Keratinocyte (primary cell): ENCODE data around the gene POLR3F. TPM values are rescaled to one million over a fixed set of nuclear protein-coding genes. Genes with fewer than 3 reads are reported as not detected.

ENCODE experiments used
- DNase-seq: peaks from one replicate; pipeline ENCODE4 v3.0.0-alpha.2; 2011; ENCODE audit warnings: low read depth, missing footprints, low spot score
- FAIRE-seq: peaks from 2 replicates; lab custom pipeline; 2011; peaks lifted over from hg19 to GRCh38; lab: Jason Lieb, UNC
- H2AFZ ChIP-seq: 2 replicates; pipeline ENCODE4 v1.6.0; 2012; ENCODE audit warnings: low read length, control low read depth, inconsistent platforms; ENCODE audit not compliant: control insufficient read depth
- H3K27ac ChIP-seq: 2 replicates; pipeline ENCODE4 v1.5.1; 2011; ENCODE audit warnings: low read length; ENCODE audit not compliant: control insufficient read depth, insufficient read depth
- H3K27me3 ChIP-seq: 3 replicates; pipeline ENCODE4 v1.6.0; 2011; ENCODE audit warnings: low read length; ENCODE audit not compliant: control insufficient read depth, insufficient read depth; ENCODE audit errors: extremely low read depth
- H3K36me3 ChIP-seq, 2 experiments: 2 replicates in 1 of 2; 3 replicates in 1 of 2; pipeline ENCODE4 v1.5.1; 2011; ENCODE audit warnings: low read length in 2 of 2, mild to moderate bottlenecking in 1 of 2; ENCODE audit not compliant: control insufficient read depth in 2 of 2, insufficient read depth in 2 of 2; ENCODE audit errors: extremely low read depth in 1 of 2
- H3K4me1 ChIP-seq: 3 replicates; pipeline ENCODE4 v1.5.1; 2011; ENCODE audit warnings: low read length; ENCODE audit not compliant: control insufficient read depth, insufficient read depth; ENCODE audit errors: extremely low read depth
- H3K4me2 ChIP-seq: 3 replicates; pipeline ENCODE4 v1.6.0; 2011; ENCODE audit warnings: low read depth, low read length; ENCODE audit not compliant: control insufficient read depth, insufficient read depth; ENCODE audit errors: extremely low read depth
- H3K4me3 ChIP-seq, 3 experiments: fragments of 200-600 bp in 1 of 3; sonication (generic) in 1 of 3; 2 replicates in 2 of 3; 3 replicates in 1 of 3; pipeline ENCODE4 v1.5.1; 2011 to 2016; ENCODE audit warnings: low read length in 3 of 3, mild to moderate bottlenecking in 3 of 3, control low read depth in 2 of 3, inconsistent platforms in 1 of 3, low read depth in 1 of 3, mixed read lengths in 1 of 3, mixed run types in 1 of 3, moderate library complexity in 1 of 3; ENCODE audit not compliant: control insufficient read depth in 2 of 3, insufficient read depth in 2 of 3; ENCODE audit errors: extremely low read depth in 1 of 3
- H3K79me2 ChIP-seq: 2 replicates; pipeline ENCODE4 v1.6.0; 2012; ENCODE audit warnings: low read length; ENCODE audit not compliant: control insufficient read depth, insufficient read depth
- H3K9ac ChIP-seq: 3 replicates; pipeline ENCODE4 v1.6.0; 2011; ENCODE audit warnings: low read length; ENCODE audit not compliant: control insufficient read depth, insufficient read depth; ENCODE audit errors: extremely low read depth
- H3K9me1 ChIP-seq: 3 replicates; pipeline ENCODE4 v1.6.0; 2011; ENCODE audit warnings: low read length; ENCODE audit not compliant: control insufficient read depth, insufficient read depth; ENCODE audit errors: extremely low read depth
- H3K9me3 ChIP-seq: 2 replicates; pipeline ENCODE4 v1.5.1; 2012; ENCODE audit warnings: low read depth, low read length; ENCODE audit not compliant: control insufficient read depth
- H4K20me1 ChIP-seq: 3 replicates; pipeline ENCODE4 v1.6.0; 2011; ENCODE audit warnings: low read length; ENCODE audit not compliant: control insufficient read depth, insufficient read depth; ENCODE audit errors: extremely low read depth
- EZH2 ChIP-seq: IDR thresholded peaks from one replicate; pipeline ENCODE4 v1.6.1; 2012; ENCODE audit warnings: inconsistent platforms, mild to moderate bottlenecking, low read length, moderate library complexity
- dilution Hi-C: fragments of 300-500 bp; cut with MboI; formaldehyde crosslinking; loops from one replicate; pipeline ENCODE4 v1.7.0; 2020; ENCODE audit warnings: low sequenced_read_pairs; ENCODE audit not compliant: extremely low pct_ligation_motif_present
- polyA plus RNA-seq, 5 experiments: library from polyadenylated mRNA; depleted of rRNA in 3 of 5; stranded (reverse) in 3 of 5; stranded (forward) in 1 of 5; unstranded in 1 of 5; fragments of >200 nt; gene quantifications; 1 replicate in 1 of 5; 2 replicates in 3 of 5; 3 replicates in 1 of 5; pipeline versions ENCODE4 v1.2.1 to v1.2.3, GENCODE V29; 2011 to 2012; ENCODE audit warnings: missing spikeins in 2 of 5, low read depth in 1 of 5, low replicate concordance in 1 of 5
- TF ChIP-seq, protein P1 (sequence below), 3 experiments: IDR thresholded peaks in 1 of 3; conservative IDR thresholded peaks in 1 of 3; optimal IDR thresholded peaks in 1 of 3; 2 replicates in 2 of 3; 3 replicates in 1 of 3; pipeline versions ENCODE3 to v1.5.1; 2011; ENCODE audit warnings: low read length in 3 of 3, mild to moderate bottlenecking in 3 of 3, moderate library complexity in 2 of 3, control low read depth in 1 of 3, inconsistent platforms in 1 of 3; ENCODE audit not compliant: insufficient read depth in 2 of 3; ENCODE audit errors: extremely low read depth in 1 of 3

The POLR3F gene
- polyA plus RNA-seq, 1 donor (not counting 4 experiments of a cell fraction or from before 2014, with no cell fraction given): 12.2 TPM

DNA sequence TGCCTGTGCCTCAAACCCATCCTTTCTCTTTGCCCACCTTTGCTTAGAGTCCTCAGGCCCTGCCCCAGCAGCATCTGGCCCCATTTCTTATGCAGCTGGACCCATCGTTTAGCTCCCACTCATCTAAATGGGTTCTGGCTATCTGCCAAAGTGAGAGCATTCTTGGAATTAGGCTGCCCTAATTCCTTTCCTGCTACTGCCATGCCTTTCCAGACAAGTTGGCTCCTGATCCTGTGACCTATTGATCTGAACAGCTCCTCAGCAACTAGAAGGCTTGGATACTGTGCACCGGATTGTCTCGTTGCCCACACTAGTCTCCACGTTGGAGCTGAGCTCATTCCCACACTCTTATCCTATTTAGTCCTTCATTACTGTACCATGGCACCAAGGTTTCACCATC, 23.3 kb upstream of the POLR3F start:
- FAIRE-seq (no peak), DNase-seq (no peak)
- no peaks in the 10 kb centered on the region for H3K9me1 ChIP-seq
- no peaks in the 10 kb centered on the region for H3K9me3 ChIP-seq
- TF ChIP-seq, protein P1, sequence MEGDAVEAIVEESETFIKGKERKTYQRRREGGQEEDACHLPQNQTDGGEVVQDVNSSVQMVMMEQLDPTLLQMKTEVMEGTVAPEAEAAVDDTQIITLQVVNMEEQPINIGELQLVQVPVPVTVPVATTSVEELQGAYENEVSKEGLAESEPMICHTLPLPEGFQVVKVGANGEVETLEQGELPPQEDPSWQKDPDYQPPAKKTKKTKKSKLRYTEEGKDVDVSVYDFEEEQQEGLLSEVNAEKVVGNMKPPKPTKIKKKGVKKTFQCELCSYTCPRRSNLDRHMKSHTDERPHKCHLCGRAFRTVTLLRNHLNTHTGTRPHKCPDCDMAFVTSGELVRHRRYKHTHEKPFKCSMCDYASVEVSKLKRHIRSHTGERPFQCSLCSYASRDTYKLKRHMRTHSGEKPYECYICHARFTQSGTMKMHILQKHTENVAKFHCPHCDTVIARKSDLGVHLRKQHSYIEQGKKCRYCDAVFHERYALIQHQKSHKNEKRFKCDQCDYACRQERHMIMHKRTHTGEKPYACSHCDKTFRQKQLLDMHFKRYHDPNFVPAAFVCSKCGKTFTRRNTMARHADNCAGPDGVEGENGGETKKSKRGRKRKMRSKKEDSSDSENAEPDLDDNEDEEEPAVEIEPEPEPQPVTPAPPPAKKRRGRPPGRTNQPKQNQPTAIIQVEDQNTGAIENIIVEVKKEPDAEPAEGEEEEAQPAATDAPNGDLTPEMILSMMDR (optimal IDR thresholded peaks at IDR 0.05 in 1 of 3, IDR thresholded peaks at IDR 0.05 in 1 of 3, conservative IDR thresholded peaks at IDR 0.05 in 1 of 3; ENCODE audit: extremely low read depth in 1 of 3, insufficient read depth in 2 of 3, low read length in 3 of 3): no peak
- TF ChIP-seq EZH2: no peak
- H3K27me3 ChIP-seq: no peaks in the 10 kb centered on the region
- H3K79me2 ChIP-seq: no peaks in the 10 kb centered on the region
- H3K4me3 ChIP-seq: no peak overlapping the region
- H3K9ac ChIP-seq: no peak overlapping the region
- H3K4me1 ChIP-seq: no peaks in the 10 kb centered on the region
- no peak overlapping the region for H3K4me2 ChIP-seq
- no peak overlapping the region for H3K27ac ChIP-seq
- H3K36me3 ChIP-seq: no peaks in the 10 kb centered on the region
- H2AFZ ChIP-seq: no peak overlapping the region
- H4K20me1 ChIP-seq: no peaks in the 10 kb centered on the region
- dilution Hi-C loops: no loop called here

- Histone ChIP-seq H3K4me2 (no peak overlapping the region), H3K9me3 (no peaks in the 10 kb centered on the region), H3K9ac (no peak overlapping the region), H3K4me1 (no peaks in the 10 kb centered on the region), H2AFZ (no peak overlapping the region), H3K4me3 (no peak overlapping the region), H3K36me3 (no peaks in the 10 kb centered on the region), H3K79me2 (no peaks in the 10 kb centered on the region), H3K9me1 (no peaks in the 10 kb centered on the region), H4K20me1 (no peaks in the 10 kb centered on the region), H3K27ac (no peak overlapping the region), H3K27me3 (no peaks in the 10 kb centered on the region)
- no peak for FAIRE-seq
- dilution Hi-C loops: no loop called here
- no peak for DNase-seq
- TF ChIP-seq, protein P1 (optimal IDR thresholded peaks at IDR 0.05 in 1 of 3, IDR thresholded peaks at IDR 0.05 in 1 of 3, conservative IDR thresholded peaks at IDR 0.05 in 1 of 3; ENCODE audit: extremely low read depth in 1 of 3, insufficient read depth in 2 of 3, low read length in 3 of 3): no peak
- TF ChIP-seq EZH2: no peak
Measured at GRCh38 chr20:18456600-18456999, 10.6 kb upstream of the POLR3F start.
